ENCODE results near the gene CRYZ. TPM values are rescaled to one million over a fixed set of nuclear protein-coding genes. Genes with fewer than 3 reads are reported as not detected.

The CRYZ gene
- polyA plus RNA-seq, 1 of the 3 experiments (the other 2 are of a cell fraction): 57.2 TPM

DNA sequence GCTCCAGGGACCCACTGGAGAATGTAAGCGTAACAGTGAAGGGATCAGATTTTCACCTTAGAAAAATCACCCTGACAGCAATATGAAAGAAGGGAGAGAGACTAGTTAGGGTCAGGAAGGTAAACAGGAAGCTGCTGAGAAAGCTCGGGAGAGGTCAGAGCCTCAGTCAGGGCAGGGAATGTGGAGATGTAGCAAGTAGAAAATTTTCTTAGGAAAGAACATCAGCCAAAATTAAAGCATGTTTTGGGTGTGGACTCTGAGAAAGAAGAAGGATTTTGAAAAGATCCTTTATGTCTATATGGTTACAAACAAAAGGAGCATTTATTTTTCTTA lies 42.5 kb downstream of the CRYZ start:
- CTCF ChIA-PET: interaction anchor here (1.1 to 5.8 kb wide), 17 partner anchors 10 to 1016 kb away, joined by 3 to 55 read pairs (median 4); partner anchors contain the start of genes CRYZ and TYW3
- H3F3A ChIP-seq (replicated peaks; ENCODE audit: insufficient read depth): no peaks in the 10 kb centered on the region
- H3K9me2 ChIP-seq: no peaks in the 10 kb centered on the region
- H3K9ac ChIP-seq: no peak overlapping the region
- H3K4me3 ChIP-seq (ENCODE audit: low read depth in 2 of 2, low read length in 1 of 2): no peak overlapping the region
- WGBS (ENCODE audit: low lambda C conversion rate): 50% methylated on average over 2 of the region's 2 CpGs
- peak overlapping the region; percentile 39; the same call in 1 of the 2 replicates for H2AFZ ChIP-seq (ENCODE audit: low read depth)
- H3K4me1 ChIP-seq (ENCODE audit: control insufficient read depth in 1 of 2, insufficient read depth in 2 of 2, low read depth in 1 of 2, low read length in 1 of 2): no peaks in the 10 kb centered on the region; a peak in 2 of 4 replicates
- no peaks in the 10 kb centered on the region for H3K36me3 ChIP-seq (replicated peaks in 1 of 2; ENCODE audit: control insufficient read depth in 1 of 2, insufficient read depth in 2 of 2, low read length in 1 of 2)
- TF ChIP-seq POLR2AphosphoS5 (IDR thresholded peaks at IDR 0.05; ENCODE audit: low read depth, low read length) (no peak), EZH2phosphoT487 (IDR thresholded peaks at IDR 0.05; ENCODE audit: borderline replicate concordance, low read depth) (no peak), FOSL2 (IDR thresholded peaks at IDR 0.05; ENCODE audit: borderline replicate concordance, low read depth) (no peak), SIN3A (IDR thresholded peaks at IDR 0.05; ENCODE audit: borderline replicate concordance, low read depth, low read length) (no peak), NRF1 (IDR thresholded peaks at IDR 0.05; ENCODE audit: low read depth, low read length) (no peak), RFX5 (IDR thresholded peaks at IDR 0.05; ENCODE audit: low read length) (no peak), GATA2 (CRISPR knock-in tag; IDR thresholded peaks at IDR 0.05) (no peak), YY1 (IDR thresholded peaks at IDR 0.05; ENCODE audit: low read depth) (no peak), CHD2 (IDR thresholded peaks at IDR 0.05; ENCODE audit: low read length, partially characterized antibody) (no peak), FOXM1 (IDR thresholded peaks at IDR 0.05; ENCODE audit: low read depth) (no peak), NFIC (IDR thresholded peaks at IDR 0.05; ENCODE audit: borderline replicate concordance) (no peak), EP300 (IDR thresholded peaks at IDR 0.05; ENCODE audit: borderline replicate concordance in 1 of 2, low read depth in 1 of 2, low read length in 1 of 2) (no peak), TEAD4 (IDR thresholded peaks at IDR 0.05; ENCODE audit: borderline replicate concordance, insufficient read depth) (no peak)
- TF ChIP-seq, protein P1, sequence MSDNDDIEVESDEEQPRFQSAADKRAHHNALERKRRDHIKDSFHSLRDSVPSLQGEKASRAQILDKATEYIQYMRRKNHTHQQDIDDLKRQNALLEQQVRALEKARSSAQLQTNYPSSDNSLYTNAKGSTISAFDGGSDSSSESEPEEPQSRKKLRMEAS (IDR thresholded peaks at IDR 0.05; ENCODE audit: low read depth): no peak
- TF ChIP-seq, protein P2, sequence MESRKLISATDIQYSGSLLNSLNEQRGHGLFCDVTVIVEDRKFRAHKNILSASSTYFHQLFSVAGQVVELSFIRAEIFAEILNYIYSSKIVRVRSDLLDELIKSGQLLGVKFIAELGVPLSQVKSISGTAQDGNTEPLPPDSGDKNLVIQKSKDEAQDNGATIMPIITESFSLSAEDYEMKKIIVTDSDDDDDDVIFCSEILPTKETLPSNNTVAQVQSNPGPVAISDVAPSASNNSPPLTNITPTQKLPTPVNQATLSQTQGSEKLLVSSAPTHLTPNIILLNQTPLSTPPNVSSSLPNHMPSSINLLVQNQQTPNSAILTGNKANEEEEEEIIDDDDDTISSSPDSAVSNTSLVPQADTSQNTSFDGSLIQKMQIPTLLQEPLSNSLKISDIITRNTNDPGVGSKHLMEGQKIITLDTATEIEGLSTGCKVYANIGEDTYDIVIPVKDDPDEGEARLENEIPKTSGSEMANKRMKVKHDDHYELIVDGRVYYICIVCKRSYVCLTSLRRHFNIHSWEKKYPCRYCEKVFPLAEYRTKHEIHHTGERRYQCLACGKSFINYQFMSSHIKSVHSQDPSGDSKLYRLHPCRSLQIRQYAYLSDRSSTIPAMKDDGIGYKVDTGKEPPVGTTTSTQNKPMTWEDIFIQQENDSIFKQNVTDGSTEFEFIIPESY (IDR thresholded peaks at IDR 0.05; ENCODE audit: borderline replicate concordance, low read depth): no peak
- TF ChIP-seq, protein P3, sequence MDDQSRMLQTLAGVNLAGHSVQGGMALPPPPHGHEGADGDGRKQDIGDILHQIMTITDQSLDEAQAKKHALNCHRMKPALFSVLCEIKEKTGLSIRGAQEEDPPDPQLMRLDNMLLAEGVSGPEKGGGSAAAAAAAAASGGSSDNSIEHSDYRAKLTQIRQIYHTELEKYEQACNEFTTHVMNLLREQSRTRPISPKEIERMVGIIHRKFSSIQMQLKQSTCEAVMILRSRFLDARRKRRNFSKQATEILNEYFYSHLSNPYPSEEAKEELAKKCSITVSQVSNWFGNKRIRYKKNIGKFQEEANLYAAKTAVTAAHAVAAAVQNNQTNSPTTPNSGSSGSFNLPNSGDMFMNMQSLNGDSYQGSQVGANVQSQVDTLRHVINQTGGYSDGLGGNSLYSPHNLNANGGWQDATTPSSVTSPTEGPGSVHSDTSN (IDR thresholded peaks at IDR 0.05): no peak
- TF ChIP-seq, protein P4, sequence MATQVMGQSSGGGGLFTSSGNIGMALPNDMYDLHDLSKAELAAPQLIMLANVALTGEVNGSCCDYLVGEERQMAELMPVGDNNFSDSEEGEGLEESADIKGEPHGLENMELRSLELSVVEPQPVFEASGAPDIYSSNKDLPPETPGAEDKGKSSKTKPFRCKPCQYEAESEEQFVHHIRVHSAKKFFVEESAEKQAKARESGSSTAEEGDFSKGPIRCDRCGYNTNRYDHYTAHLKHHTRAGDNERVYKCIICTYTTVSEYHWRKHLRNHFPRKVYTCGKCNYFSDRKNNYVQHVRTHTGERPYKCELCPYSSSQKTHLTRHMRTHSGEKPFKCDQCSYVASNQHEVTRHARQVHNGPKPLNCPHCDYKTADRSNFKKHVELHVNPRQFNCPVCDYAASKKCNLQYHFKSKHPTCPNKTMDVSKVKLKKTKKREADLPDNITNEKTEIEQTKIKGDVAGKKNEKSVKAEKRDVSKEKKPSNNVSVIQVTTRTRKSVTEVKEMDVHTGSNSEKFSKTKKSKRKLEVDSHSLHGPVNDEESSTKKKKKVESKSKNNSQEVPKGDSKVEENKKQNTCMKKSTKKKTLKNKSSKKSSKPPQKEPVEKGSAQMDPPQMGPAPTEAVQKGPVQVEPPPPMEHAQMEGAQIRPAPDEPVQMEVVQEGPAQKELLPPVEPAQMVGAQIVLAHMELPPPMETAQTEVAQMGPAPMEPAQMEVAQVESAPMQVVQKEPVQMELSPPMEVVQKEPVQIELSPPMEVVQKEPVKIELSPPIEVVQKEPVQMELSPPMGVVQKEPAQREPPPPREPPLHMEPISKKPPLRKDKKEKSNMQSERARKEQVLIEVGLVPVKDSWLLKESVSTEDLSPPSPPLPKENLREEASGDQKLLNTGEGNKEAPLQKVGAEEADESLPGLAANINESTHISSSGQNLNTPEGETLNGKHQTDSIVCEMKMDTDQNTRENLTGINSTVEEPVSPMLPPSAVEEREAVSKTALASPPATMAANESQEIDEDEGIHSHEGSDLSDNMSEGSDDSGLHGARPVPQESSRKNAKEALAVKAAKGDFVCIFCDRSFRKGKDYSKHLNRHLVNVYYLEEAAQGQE (IDR thresholded peaks at IDR 0.05; ENCODE audit: low read depth, low read length): no peak
- TF ChIP-seq, protein P5, sequence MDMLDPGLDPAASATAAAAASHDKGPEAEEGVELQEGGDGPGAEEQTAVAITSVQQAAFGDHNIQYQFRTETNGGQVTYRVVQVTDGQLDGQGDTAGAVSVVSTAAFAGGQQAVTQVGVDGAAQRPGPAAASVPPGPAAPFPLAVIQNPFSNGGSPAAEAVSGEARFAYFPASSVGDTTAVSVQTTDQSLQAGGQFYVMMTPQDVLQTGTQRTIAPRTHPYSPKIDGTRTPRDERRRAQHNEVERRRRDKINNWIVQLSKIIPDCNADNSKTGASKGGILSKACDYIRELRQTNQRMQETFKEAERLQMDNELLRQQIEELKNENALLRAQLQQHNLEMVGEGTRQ (IDR thresholded peaks at IDR 0.05; ENCODE audit: borderline replicate concordance, low read depth, low read length): no peak
- H3K27me3 ChIP-seq (ENCODE audit: insufficient read depth): no peaks in the 10 kb centered on the region
- 0 out of 2 replicates have a peak overlapping the region, but pooled peaks have one; percentile 21 for H3K4me2 ChIP-seq
- H3K27ac ChIP-seq (ENCODE audit: low read depth in 2 of 2, low read length in 1 of 2): no peak overlapping the region
- DNase-seq: no peak
- POLR2A ChIA-PET: no interaction called here
- H4K20me1 ChIP-seq (ENCODE audit: insufficient read depth): no peaks in the 10 kb centered on the region
- no peaks in the 10 kb centered on the region for H3K79me2 ChIP-seq (ENCODE audit: insufficient read depth)
- no peaks in the 10 kb centered on the region for H3K9me3 ChIP-seq
